SK-N-SH treated with all-trans-retinoic acid at 6 μM for 48 hours (cell line): ENCODE results near the gene SDHB.

Experiments used
- ATAC-seq: fragments of 200-7000 bp; cut with Tn5 transposase; 3 replicates; pipeline ENCODE4 v1.9.1; 2020; ENCODE audit warnings: mild to moderate bottlenecking, moderate library complexity
- ARNTL ChIP-seq: fragments of 450-650 bp; formaldehyde crosslinking; IDR thresholded peaks from 2 replicates; pipeline ENCODE4 v1.5.0; 2020; ENCODE audit warnings: low read depth, mild to moderate bottlenecking, moderate library complexity, borderline replicate concordance
- BACH2 ChIP-seq: fragments of 250-450 bp; sonication (Bioruptor Pico); IDR thresholded peaks from 2 replicates; pipeline ENCODE4 v1.9.0; 2021; ENCODE audit warnings: mild to moderate bottlenecking, borderline replicate concordance
- CSDC2 ChIP-seq: fragments of 250-450 bp; sonication (Bioruptor Pico); IDR thresholded peaks from 2 replicates; pipeline ENCODE4 v1.5.0; 2020; ENCODE audit warnings: mild to moderate bottlenecking, moderate library complexity
- ESRRG ChIP-seq: fragments of 250-450 bp; sonication (Bioruptor Pico); IDR thresholded peaks from 2 replicates; pipeline ENCODE4 v1.6.1; 2021; ENCODE audit warnings: mild to moderate bottlenecking
- GLIS3 ChIP-seq: fragments of 250-450 bp; sonication (Bioruptor Pico); IDR thresholded peaks from 2 replicates; pipeline ENCODE4 v1.5.0; 2020; ENCODE audit warnings: mild to moderate bottlenecking, moderate library complexity
- ISL1 ChIP-seq: fragments of 250-450 bp; sonication (Bioruptor Pico); IDR thresholded peaks from 2 replicates; pipeline ENCODE4 v2.1.2; 2022; ENCODE audit warnings: mild to moderate bottlenecking, moderate library complexity
- OSR1 ChIP-seq: fragments of 250-450 bp; sonication (Bioruptor Pico); IDR thresholded peaks from 2 replicates; pipeline ENCODE4 v1.8.0; 2022; ENCODE audit warnings: moderate library complexity, mild to moderate bottlenecking, inconsistent platforms
- PPARA ChIP-seq: fragments of 250-450 bp; sonication (Bioruptor Pico); IDR thresholded peaks from 2 replicates; pipeline ENCODE4 v1.5.0; 2020; ENCODE audit warnings: mild to moderate bottlenecking, borderline replicate concordance
- RARB ChIP-seq: fragments of 250-450 bp; sonication (Bioruptor Pico); IDR thresholded peaks from 2 replicates; pipeline ENCODE4 v1.8.0; 2021; ENCODE audit warnings: mild to moderate bottlenecking, moderate library complexity
- SNAI2 ChIP-seq: fragments of 250-450 bp; sonication (Bioruptor Pico); IDR thresholded peaks from 2 replicates; pipeline ENCODE4 v1.5.0; 2020; ENCODE audit warnings: mild to moderate bottlenecking, moderate library complexity
- TCF4 ChIP-seq: fragments of 250-450 bp; sonication (Bioruptor Pico); IDR thresholded peaks from 2 replicates; pipeline ENCODE4 v1.8.0; 2021; ENCODE audit warnings: mild to moderate bottlenecking, moderate library complexity, borderline replicate concordance
- TOX ChIP-seq: fragments of 250-450 bp; sonication (Bioruptor Pico); IDR thresholded peaks from 2 replicates; pipeline ENCODE4 v1.8.0; 2021; ENCODE audit warnings: mild to moderate bottlenecking, moderate library complexity, borderline replicate concordance
- ZFP3 ChIP-seq: fragments of 250-450 bp; sonication (Bioruptor Pico); IDR thresholded peaks from 2 replicates; pipeline ENCODE4 v1.5.0; 2020; ENCODE audit warnings: mild to moderate bottlenecking, moderate library complexity
- ZNF565 ChIP-seq: fragments of 450-650 bp; formaldehyde crosslinking; conservative IDR thresholded peaks from 2 replicates; pipeline ENCODE4 v1.5.0; 2020; ENCODE audit warnings: low read depth, mild to moderate bottlenecking, moderate library complexity
- ZNF70 ChIP-seq: fragments of 450-650 bp; formaldehyde crosslinking; IDR thresholded peaks from 2 replicates; pipeline ENCODE4 v1.5.0; 2020; ENCODE audit warnings: mild to moderate bottlenecking, moderate library complexity
- ZNF8 ChIP-seq: fragments of 450-650 bp; formaldehyde crosslinking; IDR thresholded peaks from 2 replicates; pipeline ENCODE4 v1.5.0; 2020; ENCODE audit warnings: mild to moderate bottlenecking, moderate library complexity
- TF ChIP-seq, protein P1 (sequence below): fragments of 250-450 bp; sonication (Bioruptor Pico); IDR thresholded peaks from 2 replicates; pipeline ENCODE4 v1.8.0; 2021; ENCODE audit warnings: low read depth, mild to moderate bottlenecking, moderate library complexity, borderline replicate concordance
- TF ChIP-seq, protein P2 (sequence below): fragments of 250-450 bp; sonication (Bioruptor Pico); IDR thresholded peaks from 2 replicates; pipeline ENCODE4 v1.5.1; 2020; ENCODE audit warnings: low read depth, mild to moderate bottlenecking, moderate library complexity
- TF ChIP-seq, protein P3 (sequence below): fragments of 250-450 bp; sonication (Bioruptor Pico); IDR thresholded peaks from 2 replicates; pipeline ENCODE4 v1.5.0; 2020; ENCODE audit warnings: mild to moderate bottlenecking, moderate library complexity
- TF ChIP-seq, protein P4 (sequence below): fragments of 250-450 bp; sonication (Bioruptor Pico); IDR thresholded peaks from 2 replicates; pipeline ENCODE4 v1.8.0; 2020; ENCODE audit warnings: mild to moderate bottlenecking, moderate library complexity, borderline replicate concordance

The SDHB gene

DNA sequence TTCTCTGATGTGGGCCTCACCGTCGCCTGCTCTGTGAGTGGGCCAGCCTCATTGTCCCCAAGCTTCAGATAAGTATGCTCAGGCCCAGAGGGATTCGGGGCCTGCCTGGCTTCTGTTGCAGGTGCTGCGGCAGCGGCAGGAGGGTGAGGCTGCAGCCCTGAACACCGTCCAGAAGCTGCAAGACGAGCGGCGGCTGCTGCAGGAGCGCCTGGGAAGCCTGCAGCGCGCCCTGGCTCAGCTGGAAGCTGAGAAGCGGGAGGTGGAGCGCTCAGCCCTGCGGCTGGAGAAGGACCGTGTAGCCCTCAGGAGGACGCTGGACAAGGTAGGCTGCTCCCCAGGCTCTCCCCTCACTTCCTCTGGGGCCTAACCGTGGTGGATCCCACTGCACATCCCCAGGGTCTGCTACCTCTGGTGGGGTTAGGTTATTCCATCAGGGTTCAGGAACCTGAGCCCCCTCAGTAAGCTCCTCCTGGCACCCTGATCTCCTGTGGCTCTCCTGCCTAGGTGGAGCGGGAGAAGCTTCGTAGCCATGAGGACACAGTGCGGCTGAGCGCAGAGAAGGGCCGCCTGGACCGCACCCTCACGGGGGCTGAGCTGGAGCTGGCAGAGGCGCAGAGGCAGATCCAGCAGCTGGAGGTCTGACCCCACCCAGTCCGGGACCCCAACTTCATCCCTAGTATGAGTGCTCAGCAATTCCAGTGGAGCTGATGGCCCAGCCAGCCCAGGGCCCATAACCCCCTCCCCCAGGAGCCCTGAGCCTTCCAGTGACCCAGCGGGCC, 83.5 kb downstream of the SDHB start:
- ATAC-seq = no peak
- no peak for TF ChIP-seq ZNF8 (CRISPR knock-in tag)
- TF ChIP-seq ZFP3 = no peak
- TF ChIP-seq RARB (CRISPR knock-in tag) = no peak
- TF ChIP-seq ESRRG (CRISPR knock-in tag) = no peak
- no peak for TF ChIP-seq ZNF70 (CRISPR knock-in tag)
- TF ChIP-seq TCF4 (CRISPR knock-in tag) = no peak
- TF ChIP-seq ARNTL (CRISPR knock-in tag) = no peak
- no peak for TF ChIP-seq TOX
- TF ChIP-seq BACH2 = no peak
- TF ChIP-seq, protein P1, sequence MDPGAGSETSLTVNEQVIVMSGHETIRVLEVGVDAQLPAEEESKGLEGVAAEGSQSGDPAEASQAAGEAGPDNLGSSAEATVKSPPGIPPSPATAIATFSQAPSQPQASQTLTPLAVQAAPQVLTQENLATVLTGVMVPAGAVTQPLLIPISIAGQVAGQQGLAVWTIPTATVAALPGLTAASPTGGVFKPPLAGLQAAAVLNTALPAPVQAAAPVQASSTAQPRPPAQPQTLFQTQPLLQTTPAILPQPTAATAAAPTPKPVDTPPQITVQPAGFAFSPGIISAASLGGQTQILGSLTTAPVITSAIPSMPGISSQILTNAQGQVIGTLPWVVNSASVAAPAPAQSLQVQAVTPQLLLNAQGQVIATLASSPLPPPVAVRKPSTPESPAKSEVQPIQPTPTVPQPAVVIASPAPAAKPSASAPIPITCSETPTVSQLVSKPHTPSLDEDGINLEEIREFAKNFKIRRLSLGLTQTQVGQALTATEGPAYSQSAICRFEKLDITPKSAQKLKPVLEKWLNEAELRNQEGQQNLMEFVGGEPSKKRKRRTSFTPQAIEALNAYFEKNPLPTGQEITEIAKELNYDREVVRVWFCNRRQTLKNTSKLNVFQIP (CRISPR knock-in tag) = no peak
- no peak for TF ChIP-seq ISL1 (CRISPR knock-in tag)
- TF ChIP-seq SNAI2 = no peak

DNA sequence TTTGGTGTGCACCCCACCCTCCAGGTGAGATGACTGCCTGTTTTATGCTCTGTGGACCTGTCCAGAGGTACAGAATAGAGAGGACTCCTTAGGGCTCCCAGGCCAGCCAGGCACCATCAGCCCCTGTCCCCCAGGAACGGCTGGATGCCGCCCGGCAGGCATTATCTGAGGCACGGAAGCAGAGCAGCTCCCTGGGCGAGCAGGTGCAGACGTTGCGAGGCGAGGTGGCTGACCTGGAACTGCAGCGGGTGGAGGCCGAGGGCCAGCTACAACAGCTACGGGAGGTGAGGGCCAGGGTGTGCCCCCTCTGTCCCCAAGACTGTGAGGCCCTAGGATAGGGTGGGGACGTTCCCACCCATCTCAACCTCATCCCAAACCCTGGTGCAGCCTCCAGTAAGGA, 84.2 kb downstream of the SDHB start:
- ATAC-seq = no peak
- TF ChIP-seq ZNF8 (CRISPR knock-in tag) = no peak
- TF ChIP-seq RARB (CRISPR knock-in tag) = no peak
- TF ChIP-seq GLIS3 (CRISPR knock-in tag) = no peak
- TF ChIP-seq SNAI2 = no peak
- TF ChIP-seq OSR1 = no peak

DNA sequence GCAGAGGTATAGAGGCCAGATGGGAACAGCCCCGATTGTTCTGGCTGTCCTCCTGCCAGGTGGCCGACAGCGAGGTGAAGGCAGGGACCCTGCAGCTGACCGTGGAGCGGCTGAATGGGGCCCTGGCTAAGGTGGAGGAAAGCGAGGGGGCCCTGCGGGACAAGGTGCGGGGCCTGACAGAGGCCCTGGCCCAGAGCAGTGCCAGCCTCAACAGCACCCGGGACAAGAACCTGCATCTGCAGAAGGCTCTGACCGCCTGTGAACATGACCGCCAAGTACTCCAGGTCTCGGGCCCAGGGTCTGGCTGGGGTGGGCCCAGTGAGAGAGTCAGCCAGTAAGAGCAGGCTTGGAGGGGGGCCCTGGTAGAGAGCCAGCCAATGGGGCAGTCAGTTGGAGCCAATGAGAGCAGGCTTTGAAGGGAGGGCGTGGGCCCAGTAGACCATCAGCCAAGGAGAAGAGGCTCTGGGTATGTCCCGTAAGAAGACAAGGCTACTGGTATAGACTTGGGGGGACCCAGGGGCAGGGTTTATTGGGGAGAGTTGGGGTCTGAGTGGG, 84.7 kb downstream of the SDHB start:
- ATAC-seq = no peak
- TF ChIP-seq, protein P2, sequence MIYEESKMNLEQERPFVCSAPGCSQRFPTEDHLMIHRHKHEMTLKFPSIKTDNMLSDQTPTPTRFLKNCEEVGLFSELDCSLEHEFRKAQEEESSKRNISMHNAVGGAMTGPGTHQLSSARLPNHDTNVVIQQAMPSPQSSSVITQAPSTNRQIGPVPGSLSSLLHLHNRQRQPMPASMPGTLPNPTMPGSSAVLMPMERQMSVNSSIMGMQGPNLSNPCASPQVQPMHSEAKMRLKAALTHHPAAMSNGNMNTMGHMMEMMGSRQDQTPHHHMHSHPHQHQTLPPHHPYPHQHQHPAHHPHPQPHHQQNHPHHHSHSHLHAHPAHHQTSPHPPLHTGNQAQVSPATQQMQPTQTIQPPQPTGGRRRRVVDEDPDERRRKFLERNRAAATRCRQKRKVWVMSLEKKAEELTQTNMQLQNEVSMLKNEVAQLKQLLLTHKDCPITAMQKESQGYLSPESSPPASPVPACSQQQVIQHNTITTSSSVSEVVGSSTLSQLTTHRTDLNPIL (CRISPR knock-in tag) = no peak
- no peak for TF ChIP-seq BACH2
- TF ChIP-seq ISL1 (CRISPR knock-in tag) = no peak
- TF ChIP-seq ARNTL (CRISPR knock-in tag) = no peak
- TF ChIP-seq, protein P3, sequence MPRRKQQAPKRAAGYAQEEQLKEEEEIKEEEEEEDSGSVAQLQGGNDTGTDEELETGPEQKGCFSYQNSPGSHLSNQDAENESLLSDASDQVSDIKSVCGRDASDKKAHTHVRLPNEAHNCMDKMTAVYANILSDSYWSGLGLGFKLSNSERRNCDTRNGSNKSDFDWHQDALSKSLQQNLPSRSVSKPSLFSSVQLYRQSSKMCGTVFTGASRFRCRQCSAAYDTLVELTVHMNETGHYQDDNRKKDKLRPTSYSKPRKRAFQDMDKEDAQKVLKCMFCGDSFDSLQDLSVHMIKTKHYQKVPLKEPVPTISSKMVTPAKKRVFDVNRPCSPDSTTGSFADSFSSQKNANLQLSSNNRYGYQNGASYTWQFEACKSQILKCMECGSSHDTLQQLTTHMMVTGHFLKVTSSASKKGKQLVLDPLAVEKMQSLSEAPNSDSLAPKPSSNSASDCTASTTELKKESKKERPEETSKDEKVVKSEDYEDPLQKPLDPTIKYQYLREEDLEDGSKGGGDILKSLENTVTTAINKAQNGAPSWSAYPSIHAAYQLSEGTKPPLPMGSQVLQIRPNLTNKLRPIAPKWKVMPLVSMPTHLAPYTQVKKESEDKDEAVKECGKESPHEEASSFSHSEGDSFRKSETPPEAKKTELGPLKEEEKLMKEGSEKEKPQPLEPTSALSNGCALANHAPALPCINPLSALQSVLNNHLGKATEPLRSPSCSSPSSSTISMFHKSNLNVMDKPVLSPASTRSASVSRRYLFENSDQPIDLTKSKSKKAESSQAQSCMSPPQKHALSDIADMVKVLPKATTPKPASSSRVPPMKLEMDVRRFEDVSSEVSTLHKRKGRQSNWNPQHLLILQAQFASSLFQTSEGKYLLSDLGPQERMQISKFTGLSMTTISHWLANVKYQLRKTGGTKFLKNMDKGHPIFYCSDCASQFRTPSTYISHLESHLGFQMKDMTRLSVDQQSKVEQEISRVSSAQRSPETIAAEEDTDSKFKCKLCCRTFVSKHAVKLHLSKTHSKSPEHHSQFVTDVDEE (CRISPR knock-in tag) = no peak
- no peak for TF ChIP-seq ZNF70 (CRISPR knock-in tag)
- TF ChIP-seq ZNF565 (CRISPR knock-in tag) = no peak
- TF ChIP-seq, protein P4, sequence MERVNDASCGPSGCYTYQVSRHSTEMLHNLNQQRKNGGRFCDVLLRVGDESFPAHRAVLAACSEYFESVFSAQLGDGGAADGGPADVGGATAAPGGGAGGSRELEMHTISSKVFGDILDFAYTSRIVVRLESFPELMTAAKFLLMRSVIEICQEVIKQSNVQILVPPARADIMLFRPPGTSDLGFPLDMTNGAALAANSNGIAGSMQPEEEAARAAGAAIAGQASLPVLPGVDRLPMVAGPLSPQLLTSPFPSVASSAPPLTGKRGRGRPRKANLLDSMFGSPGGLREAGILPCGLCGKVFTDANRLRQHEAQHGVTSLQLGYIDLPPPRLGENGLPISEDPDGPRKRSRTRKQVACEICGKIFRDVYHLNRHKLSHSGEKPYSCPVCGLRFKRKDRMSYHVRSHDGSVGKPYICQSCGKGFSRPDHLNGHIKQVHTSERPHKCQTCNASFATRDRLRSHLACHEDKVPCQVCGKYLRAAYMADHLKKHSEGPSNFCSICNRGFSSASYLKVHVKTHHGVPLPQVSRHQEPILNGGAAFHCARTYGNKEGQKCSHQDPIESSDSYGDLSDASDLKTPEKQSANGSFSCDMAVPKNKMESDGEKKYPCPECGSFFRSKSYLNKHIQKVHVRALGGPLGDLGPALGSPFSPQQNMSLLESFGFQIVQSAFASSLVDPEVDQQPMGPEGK (CRISPR knock-in tag) = no peak
- no peak for TF ChIP-seq ESRRG (CRISPR knock-in tag)
- TF ChIP-seq OSR1 = no peak
- TF ChIP-seq, protein P1 (CRISPR knock-in tag) = no peak
- TF ChIP-seq CSDC2 = no peak
- no peak for TF ChIP-seq PPARA
- TF ChIP-seq TCF4 (CRISPR knock-in tag) = no peak
- TF ChIP-seq ZNF8 (CRISPR knock-in tag) = no peak
